B cell (primary cell): ENCODE results near the gene ZDHHC22.

Experiments
- EZH2 ChIP-seq: IDR thresholded peaks from 2 replicates; pipeline ENCODE4 v1.6.1; 2012; ENCODE audit warnings: borderline replicate concordance, low read depth, mild to moderate bottlenecking, moderate library complexity, low read length; ENCODE audit not compliant: insufficient read depth, poor library complexity, severe bottlenecking
- TF ChIP-seq, protein P1 (sequence below): fragments of 200-600 bp; IDR thresholded peaks from one replicate; pipeline ENCODE4 v1.8.0; 2022; ENCODE audit warnings: antibody characterized with exemption, mild to moderate bottlenecking

DNA sequence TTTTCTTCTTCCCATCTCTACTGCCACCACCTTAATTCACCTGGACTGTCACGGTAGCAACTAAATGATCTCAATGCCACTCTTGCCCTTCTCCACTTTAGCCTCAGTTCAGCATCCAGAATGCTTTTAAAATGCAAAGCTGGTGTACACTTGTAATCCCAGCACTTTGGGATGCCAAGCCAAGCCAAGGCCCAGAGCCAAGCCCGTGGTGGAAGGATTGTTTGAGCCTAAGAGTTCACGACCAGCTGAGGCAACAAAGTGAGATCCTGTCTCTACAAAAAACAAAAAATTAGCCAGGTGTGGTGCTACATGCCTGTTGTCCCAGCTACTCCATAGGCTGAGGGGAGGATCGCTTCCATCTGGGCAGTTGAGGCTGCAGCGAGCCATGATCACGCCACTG, 37.6 kb downstream of the ZDHHC22 start:
- TF ChIP-seq, protein P1, sequence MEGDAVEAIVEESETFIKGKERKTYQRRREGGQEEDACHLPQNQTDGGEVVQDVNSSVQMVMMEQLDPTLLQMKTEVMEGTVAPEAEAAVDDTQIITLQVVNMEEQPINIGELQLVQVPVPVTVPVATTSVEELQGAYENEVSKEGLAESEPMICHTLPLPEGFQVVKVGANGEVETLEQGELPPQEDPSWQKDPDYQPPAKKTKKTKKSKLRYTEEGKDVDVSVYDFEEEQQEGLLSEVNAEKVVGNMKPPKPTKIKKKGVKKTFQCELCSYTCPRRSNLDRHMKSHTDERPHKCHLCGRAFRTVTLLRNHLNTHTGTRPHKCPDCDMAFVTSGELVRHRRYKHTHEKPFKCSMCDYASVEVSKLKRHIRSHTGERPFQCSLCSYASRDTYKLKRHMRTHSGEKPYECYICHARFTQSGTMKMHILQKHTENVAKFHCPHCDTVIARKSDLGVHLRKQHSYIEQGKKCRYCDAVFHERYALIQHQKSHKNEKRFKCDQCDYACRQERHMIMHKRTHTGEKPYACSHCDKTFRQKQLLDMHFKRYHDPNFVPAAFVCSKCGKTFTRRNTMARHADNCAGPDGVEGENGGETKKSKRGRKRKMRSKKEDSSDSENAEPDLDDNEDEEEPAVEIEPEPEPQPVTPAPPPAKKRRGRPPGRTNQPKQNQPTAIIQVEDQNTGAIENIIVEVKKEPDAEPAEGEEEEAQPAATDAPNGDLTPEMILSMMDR = no peak
- no peak for TF ChIP-seq EZH2
